Measurements from ENCODE around the gene LRRC8A.

LRRC8A gene

GRCh38 chr9:128927731-128928411, 45.9 kb downstream of the LRRC8A start:
- no peak overlapping the region for H2AK5ac ChIP-seq (ENCODE audit: low read length)
- no peak overlapping the region for H3K4me3 ChIP-seq (ENCODE audit: low read depth, low read length)
- no peaks in the 10 kb centered on the region for H3K79me2 ChIP-seq (ENCODE audit: control insufficient read depth, insufficient read depth, low read length, poor library complexity)
- no peaks in the 10 kb centered on the region for H3K4me1 ChIP-seq (ENCODE audit: control insufficient read depth in 1 of 2, insufficient read depth in 2 of 2, low read length in 2 of 2)
- H3K79me1 ChIP-seq (ENCODE audit: low read length), result no peaks in the 10 kb centered on the region
- no CpG with 5 or more reads among the region's 10 CpGs for WGBS (ENCODE audit: extremely low coverage, insufficient coverage, insufficient read length)
- H3K36me3 ChIP-seq (ENCODE audit: control insufficient read depth in 1 of 2, insufficient read depth in 2 of 2, low read length in 2 of 2), result no peaks in the 10 kb centered on the region
- H4K91ac ChIP-seq (ENCODE audit: low read depth, low read length), result no peak overlapping the region
- H3K4ac ChIP-seq (ENCODE audit: low read depth, low read length), result no peak overlapping the region
- no peak overlapping the region for H3K9ac ChIP-seq (ENCODE audit: low read length)
- H3K18ac ChIP-seq (ENCODE audit: low read length), result no peak overlapping the region
- no peak overlapping the region for H3K27ac ChIP-seq (ENCODE audit: low read depth, low read length)
- H3K27me3 ChIP-seq (ENCODE audit: insufficient read depth, low read length), result no peaks in the 10 kb centered on the region
- H2AFZ ChIP-seq (ENCODE audit: insufficient read depth, low read length, poor library complexity), result no peak overlapping the region
- peak; percentile 46 to 81 for DNase-seq
- peak overlapping the region; percentile 69 for H4K8ac ChIP-seq (ENCODE audit: low read depth, low read length)
- no peak overlapping the region for H2BK12ac ChIP-seq (ENCODE audit: low read length)
- H2BK5ac ChIP-seq (ENCODE audit: low read depth, low read length, poor library complexity), result no peak overlapping the region
- no peaks in the 10 kb centered on the region for H3K9me3 ChIP-seq (ENCODE audit: insufficient read depth, low read depth, low read length)
- H2BK120ac ChIP-seq (ENCODE audit: insufficient read depth, low read length, poor library complexity), result no peak overlapping the region
- H3K14ac ChIP-seq (ENCODE audit: low read length), result no peak overlapping the region
- no peak overlapping the region for H4K12ac ChIP-seq (ENCODE audit: low read depth, low read length)
- H3K23ac ChIP-seq (ENCODE audit: low read length), result no peak overlapping the region
- no peak overlapping the region for H3K4me2 ChIP-seq (ENCODE audit: low read length)

DNA sequence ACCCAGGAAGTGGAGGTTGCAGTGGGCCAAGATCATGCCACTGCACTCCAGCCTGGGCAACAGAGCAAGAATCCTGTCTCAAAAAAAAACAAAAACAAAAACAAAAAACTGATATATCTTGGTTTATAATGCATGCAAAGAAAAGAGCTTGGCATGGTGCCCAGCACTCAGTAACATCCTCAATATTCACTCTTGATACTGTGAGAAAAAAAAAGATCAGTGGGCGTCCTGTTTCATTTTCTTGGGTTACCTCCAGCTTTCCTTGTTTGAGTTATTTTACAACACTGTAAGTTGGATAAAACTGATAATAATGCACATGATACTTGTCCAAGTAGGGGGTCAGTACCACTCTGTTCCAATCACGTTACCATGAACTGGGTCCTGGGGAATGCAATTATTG, 46.7 kb downstream of the LRRC8A start:
- H3K4me2 ChIP-seq (ENCODE audit: low read length), result no peak overlapping the region
- DNase-seq, result no peak
- H3K18ac ChIP-seq (ENCODE audit: low read length), result no peak overlapping the region
- H2AK5ac ChIP-seq (ENCODE audit: low read length), result no peak overlapping the region
- no peak overlapping the region for H4K12ac ChIP-seq (ENCODE audit: low read depth, low read length)
- no peak overlapping the region for H3K23ac ChIP-seq (ENCODE audit: low read length)
- H3K4me3 ChIP-seq (ENCODE audit: low read depth, low read length), result no peak overlapping the region
- no peak overlapping the region for H2BK120ac ChIP-seq (ENCODE audit: insufficient read depth, low read length, poor library complexity)
- no CpG with 5 or more reads among the region's 2 CpGs for WGBS (ENCODE audit: extremely low coverage, insufficient coverage, insufficient read length)
- no peak overlapping the region for H2BK5ac ChIP-seq (ENCODE audit: low read depth, low read length, poor library complexity)
- H3K9ac ChIP-seq (ENCODE audit: low read length), result no peak overlapping the region
- H3K36me3 ChIP-seq (ENCODE audit: control insufficient read depth in 1 of 2, insufficient read depth in 2 of 2, low read length in 2 of 2), result no peaks in the 10 kb centered on the region
- H2AFZ ChIP-seq (ENCODE audit: insufficient read depth, low read length, poor library complexity), result no peak overlapping the region
- no peaks in the 10 kb centered on the region for H3K79me1 ChIP-seq (ENCODE audit: low read length)
- H4K8ac ChIP-seq (ENCODE audit: low read depth, low read length), result no peak overlapping the region
- no peaks in the 10 kb centered on the region for H3K79me2 ChIP-seq (ENCODE audit: control insufficient read depth, insufficient read depth, low read length, poor library complexity)
- no peak overlapping the region for H3K27ac ChIP-seq (ENCODE audit: low read depth, low read length)
- no peak overlapping the region for H3K14ac ChIP-seq (ENCODE audit: low read length)
- no peak overlapping the region for H2BK12ac ChIP-seq (ENCODE audit: low read length)
- no peaks in the 10 kb centered on the region for H3K27me3 ChIP-seq (ENCODE audit: insufficient read depth, low read length)
- H3K4me1 ChIP-seq (ENCODE audit: control insufficient read depth in 1 of 2, insufficient read depth in 2 of 2, low read length in 2 of 2), result no peaks in the 10 kb centered on the region
- H3K9me3 ChIP-seq (ENCODE audit: insufficient read depth, low read depth, low read length), result no peaks in the 10 kb centered on the region
- H4K91ac ChIP-seq (ENCODE audit: low read depth, low read length), result no peak overlapping the region
- no peak overlapping the region for H3K4ac ChIP-seq (ENCODE audit: low read depth, low read length)

GRCh38 chr9:128929560-128929959, 47.6 kb downstream of the LRRC8A start:
- no peak overlapping the region for H4K12ac ChIP-seq (ENCODE audit: low read depth, low read length)
- H3K36me3 ChIP-seq (ENCODE audit: control insufficient read depth in 1 of 2, insufficient read depth in 2 of 2, low read length in 2 of 2), result no peaks in the 10 kb centered on the region
- H2BK12ac ChIP-seq (ENCODE audit: low read length), result no peak overlapping the region
- no peak overlapping the region for H2BK5ac ChIP-seq (ENCODE audit: low read depth, low read length, poor library complexity)
- H2BK120ac ChIP-seq (ENCODE audit: insufficient read depth, low read length, poor library complexity), result no peak overlapping the region
- no peak overlapping the region for H3K23ac ChIP-seq (ENCODE audit: low read length)
- H3K18ac ChIP-seq (ENCODE audit: low read length), result no peak overlapping the region
- no peak overlapping the region for H3K4ac ChIP-seq (ENCODE audit: low read depth, low read length)
- H3K14ac ChIP-seq (ENCODE audit: low read length), result no peak overlapping the region
- H3K4me3 ChIP-seq (ENCODE audit: low read depth, low read length), result no peak overlapping the region
- no peaks in the 10 kb centered on the region for H3K4me1 ChIP-seq (ENCODE audit: control insufficient read depth in 1 of 2, insufficient read depth in 2 of 2, low read length in 2 of 2)
- H3K27ac ChIP-seq (ENCODE audit: low read depth, low read length), result no peak overlapping the region
- H2AK5ac ChIP-seq (ENCODE audit: low read length), result no peak overlapping the region
- no CpG with 5 or more reads among the region's 4 CpGs for WGBS (ENCODE audit: extremely low coverage, insufficient coverage, insufficient read length)
- no peaks in the 10 kb centered on the region for H3K79me2 ChIP-seq (ENCODE audit: control insufficient read depth, insufficient read depth, low read length, poor library complexity)
- no peaks in the 10 kb centered on the region for H3K27me3 ChIP-seq (ENCODE audit: insufficient read depth, low read length)
- no peak overlapping the region for H2AFZ ChIP-seq (ENCODE audit: insufficient read depth, low read length, poor library complexity)
- H3K9ac ChIP-seq (ENCODE audit: low read length), result no peak overlapping the region
- no peaks in the 10 kb centered on the region for H3K79me1 ChIP-seq (ENCODE audit: low read length)
- H3K9me3 ChIP-seq (ENCODE audit: insufficient read depth, low read depth, low read length), result no peaks in the 10 kb centered on the region
- no peak overlapping the region for H4K91ac ChIP-seq (ENCODE audit: low read depth, low read length)
- H4K8ac ChIP-seq (ENCODE audit: low read depth, low read length), result no peak overlapping the region
- peak in 1 of 2 donors; percentile 83 for DNase-seq
- no peak overlapping the region for H3K4me2 ChIP-seq (ENCODE audit: low read length)

- H4K91ac ChIP-seq (ENCODE audit: low read depth, low read length), result no peak overlapping the region
- H3K9me3 ChIP-seq (ENCODE audit: insufficient read depth, low read depth, low read length), result no peaks in the 10 kb centered on the region
- H2AFZ ChIP-seq (ENCODE audit: insufficient read depth, low read length, poor library complexity), result no peak overlapping the region
- WGBS (ENCODE audit: extremely low coverage, insufficient coverage, insufficient read length), result no CpG with 5 or more reads among the region's 5 CpGs
- H2BK120ac ChIP-seq (ENCODE audit: insufficient read depth, low read length, poor library complexity), result no peak overlapping the region
- no peaks in the 10 kb centered on the region for H3K79me1 ChIP-seq (ENCODE audit: low read length)
- H3K27me3 ChIP-seq (ENCODE audit: insufficient read depth, low read length), result no peaks in the 10 kb centered on the region
- no peak overlapping the region for H3K4ac ChIP-seq (ENCODE audit: low read depth, low read length)
- no peaks in the 10 kb centered on the region for H3K36me3 ChIP-seq (ENCODE audit: control insufficient read depth in 1 of 2, insufficient read depth in 2 of 2, low read length in 2 of 2)
- no peak overlapping the region for H3K27ac ChIP-seq (ENCODE audit: low read depth, low read length)
- H2AK5ac ChIP-seq (ENCODE audit: low read length), result no peak overlapping the region
- no peaks in the 10 kb centered on the region for H3K79me2 ChIP-seq (ENCODE audit: control insufficient read depth, insufficient read depth, low read length, poor library complexity)
- no peak overlapping the region for H3K4me2 ChIP-seq (ENCODE audit: low read length)
- H3K9ac ChIP-seq (ENCODE audit: low read length), result no peak overlapping the region
- H4K8ac ChIP-seq (ENCODE audit: low read depth, low read length), result no peak overlapping the region
- H2BK12ac ChIP-seq (ENCODE audit: low read length), result no peak overlapping the region
- no peaks in the 10 kb centered on the region for H3K4me1 ChIP-seq (ENCODE audit: control insufficient read depth in 1 of 2, insufficient read depth in 2 of 2, low read length in 2 of 2)
- no peak for DNase-seq
- H3K14ac ChIP-seq (ENCODE audit: low read length), result no peak overlapping the region
- no peak overlapping the region for H3K23ac ChIP-seq (ENCODE audit: low read length)
- no peak overlapping the region for H3K18ac ChIP-seq (ENCODE audit: low read length)
- H4K12ac ChIP-seq (ENCODE audit: low read depth, low read length), result no peak overlapping the region
- H2BK5ac ChIP-seq (ENCODE audit: low read depth, low read length, poor library complexity), result no peak overlapping the region
- H3K4me3 ChIP-seq (ENCODE audit: low read depth, low read length), result no peak overlapping the region
These were observed 51.8 kb downstream of the LRRC8A start for GRCh38 chr9:128933731-128934130.
